Natural killer cell (primary cell): ENCODE results near the gene UGT1A8. TPM values are rescaled to one million over a fixed set of nuclear protein-coding genes. Genes with fewer than 3 reads are reported as not detected.

Experiments
- ATAC-seq, 3 donors: fragments of 150-1000 bp in 2 of 3; fragments of 200-7000 bp in 1 of 3; cut with Tn5 transposase; 1 replicate in 1 of 3; 2 replicates in 2 of 3; pipeline ENCODE4 v1.10.0; 2021; ENCODE audit warnings: mild to moderate bottlenecking in 2 of 3, moderate library complexity in 2 of 3
- DNase-seq, 2 donors: peaks; one replicate each; pipeline versions ENCODE4 v3.0.0 to v3.0.0-alpha.2; 2013 to 2021; ENCODE audit warnings: mixed read lengths in 1 of 2
- H3K27ac ChIP-seq: one replicate; pipeline ENCODE4 v1.5.1; 2013; ENCODE audit warnings: mild to moderate bottlenecking, low read length
- H3K27me3 ChIP-seq: one replicate; pipeline ENCODE4 v1.6.1; 2013; ENCODE audit warnings: low read length; ENCODE audit not compliant: control insufficient read depth, insufficient read depth
- H3K36me3 ChIP-seq: one replicate; pipeline ENCODE4 v1.6.1; 2013; ENCODE audit warnings: low read length; ENCODE audit not compliant: control insufficient read depth, insufficient read depth
- H3K4me1 ChIP-seq: one replicate; pipeline ENCODE4 v1.6.1; 2013; ENCODE audit warnings: low read length; ENCODE audit not compliant: control insufficient read depth, insufficient read depth
- H3K4me3 ChIP-seq: one replicate; pipeline ENCODE4 v1.5.1; 2013; ENCODE audit warnings: low read length
- H3K9me3 ChIP-seq: one replicate; pipeline ENCODE4 v1.6.1; 2013; ENCODE audit warnings: low read length; ENCODE audit not compliant: control insufficient read depth, insufficient read depth
- H3K27ac Mint-ChIP-seq, 2 donors: one replicate each; pipeline ENCODE4 v1.8.0; 2022; ENCODE audit warnings: mild to moderate bottlenecking in 2 of 2, mixed read lengths in 2 of 2, moderate library complexity in 1 of 2
- H3K27me3 Mint-ChIP-seq, 2 donors: one replicate each; pipeline ENCODE4 v1.8.0; 2022; ENCODE audit warnings: low read depth in 2 of 2, mixed read lengths in 2 of 2
- H3K36me3 Mint-ChIP-seq: one replicate; pipeline ENCODE4 v1.8.0; 2022; ENCODE audit warnings: mixed read lengths
- H3K4me1 Mint-ChIP-seq, 2 donors: one replicate each; pipeline ENCODE4 v1.8.0; 2022; ENCODE audit warnings: mixed read lengths in 2 of 2
- H3K4me3 Mint-ChIP-seq: one replicate; pipeline ENCODE4 v1.8.0; 2022; ENCODE audit warnings: mild to moderate bottlenecking, moderate library complexity, mixed read lengths
- H3K9me3 Mint-ChIP-seq, 2 donors: one replicate each; pipeline ENCODE4 v1.8.0; 2022; ENCODE audit warnings: mixed read lengths in 2 of 2
- CTCF ChIP-seq: fragments of 200-600 bp; IDR thresholded peaks from one replicate; pipeline ENCODE4 v1.8.0; 2022; ENCODE audit warnings: antibody characterized with exemption
- WGBS: methylation state at CpG from one replicate; pipeline ENCODE4 v1.1.7; 2013; ENCODE audit warnings: missing lambda C conversion rate; ENCODE audit not compliant: insufficient coverage; 5-methylcytosine and 5-hydroxymethylcytosine counted together
- intact Hi-C: fragments of 100-400 bp; cut with micrococcal nuclease; formaldehyde crosslinking; loops from one replicate; pipeline ENCODE4 v1.14.2; 2022
- total RNA-seq, 4 donors: library from RNA; stranded (reverse); fragments of 120-200 nt in 1 of 4; gene quantifications; one replicate each; pipeline versions ENCODE4 v1.2.3 to v1.2.4, GENCODE V29; 2013 to 2022

Gene UGT1A8
- total RNA-seq, 3 donors from 2014 or later (not counting 1 experiment from before 2014, with no cell fraction given) = not detected

GRCh38 chr2:233690444-233690843, 73.0 kb downstream of the UGT1A8 start:
- Mint-ChIP-seq H3K4me1 (no peaks in the 10 kb centered on the region), H3K4me3 (no peak overlapping the region)

GRCh38 chr2:233691443-233692433, 74.3 kb downstream of the UGT1A8 start:
- peaks cover 10 to 31% of the 10 kb centered on the region in 2 donors for H3K27me3 Mint-ChIP-seq
- ATAC-seq = no peak
- H3K4me1 Mint-ChIP-seq = no peaks in the 10 kb centered on the region
- Histone ChIP-seq H3K27ac (no peak overlapping the region), H3K9me3 (no peaks in the 10 kb centered on the region), H3K36me3 (no peaks in the 10 kb centered on the region), H3K4me3 (no peak overlapping the region), H3K27me3 (no peaks in the 10 kb centered on the region), H3K4me1 (no peaks in the 10 kb centered on the region)
- no peak for TF ChIP-seq CTCF
- no peak overlapping the region for H3K27ac Mint-ChIP-seq
- 89% methylated on average over 9 of the region's 11 CpGs for WGBS
- no peak for DNase-seq
- no peak overlapping the region for H3K4me3 Mint-ChIP-seq
- intact Hi-C loops = no loop called here
- no peaks in the 10 kb centered on the region for H3K9me3 Mint-ChIP-seq
- no peaks in the 10 kb centered on the region for H3K36me3 Mint-ChIP-seq

More at GRCh38 chr2:233690444-233690843, 73.0 kb downstream of the UGT1A8 start:
- H3K4me3 ChIP-seq = no peak overlapping the region
- H3K9me3 ChIP-seq = no peaks in the 10 kb centered on the region
- ATAC-seq (no peak), DNase-seq (no peak)
- H3K27me3 Mint-ChIP-seq = peaks cover 11 to 26% of the 10 kb centered on the region in 2 donors
- WGBS = 85% methylated on average over 4 of the region's 4 CpGs
- H3K4me1 ChIP-seq = no peaks in the 10 kb centered on the region
- no peak overlapping the region for H3K27ac Mint-ChIP-seq
- no peaks in the 10 kb centered on the region for H3K36me3 ChIP-seq
- no peak for TF ChIP-seq CTCF
- H3K9me3 Mint-ChIP-seq = no peaks in the 10 kb centered on the region
- H3K36me3 Mint-ChIP-seq = no peaks in the 10 kb centered on the region
- H3K27ac ChIP-seq = no peak overlapping the region
- intact Hi-C loops = no loop called here
- H3K27me3 ChIP-seq = no peaks in the 10 kb centered on the region

DNA sequence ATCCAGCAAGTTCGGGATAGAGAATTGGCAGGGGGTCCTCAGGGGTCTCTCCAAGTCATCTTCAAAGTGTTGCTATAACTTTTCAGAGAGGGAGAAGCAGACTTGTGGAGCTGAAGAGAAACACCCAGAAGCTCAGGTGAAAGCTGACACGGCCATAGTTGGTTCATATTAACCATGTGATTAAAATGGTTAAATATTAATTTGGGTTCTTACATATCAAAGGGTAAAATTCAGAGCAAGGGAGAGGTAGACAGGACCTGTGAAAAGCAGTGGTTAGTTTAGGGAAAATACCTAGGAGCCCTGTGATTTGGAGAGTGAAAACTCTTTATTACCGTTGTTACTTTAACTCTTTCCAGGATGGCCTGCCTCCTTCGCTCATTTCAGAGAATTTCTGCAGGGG, 75.2 kb downstream of the UGT1A8 start, which contains the start of gene UGT1A6:
Gene UGT1A6 (plus strand): TSS at position 243 of the 400 bp plus-strand sequence. CDS start 115 bp downstream, at position 358.
- 95% methylated on average over 4 of the region's 4 CpGs for WGBS
- H3K36me3 Mint-ChIP-seq = no peaks in the 10 kb centered on the region

More for the DNA sequence above, 75.2 kb downstream of the UGT1A8 start, which contains the start of gene UGT1A6:
- no peak for TF ChIP-seq CTCF
- no peaks in the 10 kb centered on the region for H3K9me3 Mint-ChIP-seq
- no peak within 1 kb of the TSS for H3K27ac ChIP-seq
- no peak within 1 kb of the TSS for H3K4me3 ChIP-seq
- H3K27me3 ChIP-seq = no peaks in the 10 kb centered on the region
- H3K27me3 Mint-ChIP-seq = peaks cover 9 to 32% of the 10 kb centered on the region in 2 donors
- H3K27ac Mint-ChIP-seq = no peak within 1 kb of the TSS
- intact Hi-C loops = no loop called here
- ATAC-seq (no peak), DNase-seq (no peak)
- H3K4me1 ChIP-seq = no peaks in the 10 kb centered on the region
- H3K4me1 Mint-ChIP-seq = no peaks in the 10 kb centered on the region
- H3K36me3 ChIP-seq = no peaks in the 10 kb centered on the region
- H3K9me3 ChIP-seq = no peaks in the 10 kb centered on the region
- H3K4me3 Mint-ChIP-seq = no peak within 1 kb of the TSS
